ENCODE data around the gene LCOR.

Gene LCOR

GRCh38 chr10:97042716-97043562 lies 210.8 kb downstream of the LCOR start:
- H3K9me3 ChIP-seq (ENCODE audit: control insufficient read depth in 5 of 5, low read length in 5 of 5), result peaks cover 0 to 4% (median 0%) of the 10 kb centered on the region in 5 donors
- peaks cover 0 to 4% (median 3%) of the 10 kb centered on the region in 5 donors for H3K4me1 ChIP-seq (ENCODE audit: control insufficient read depth in 5 of 5, insufficient read depth in 5 of 5, low read length in 5 of 5)
- H3K4me3 ChIP-seq (ENCODE audit: low read depth in 1 of 5, low read length in 5 of 5), result no peak overlapping the region
- no peak overlapping the region for H3K9ac ChIP-seq (ENCODE audit: low read length in 5 of 5)
- no peaks in the 10 kb centered on the region for H3K36me3 ChIP-seq (ENCODE audit: control insufficient read depth in 5 of 5, insufficient read depth in 5 of 5, low read length in 5 of 5)
- H3K27ac ChIP-seq (ENCODE audit: low read depth, low read length), result no peak overlapping the region
- peaks cover 0 to 2% (median 0%) of the 10 kb centered on the region in 5 donors for H3K27me3 ChIP-seq (ENCODE audit: control insufficient read depth in 5 of 5, insufficient read depth in 4 of 5, low read length in 5 of 5)

DNA sequence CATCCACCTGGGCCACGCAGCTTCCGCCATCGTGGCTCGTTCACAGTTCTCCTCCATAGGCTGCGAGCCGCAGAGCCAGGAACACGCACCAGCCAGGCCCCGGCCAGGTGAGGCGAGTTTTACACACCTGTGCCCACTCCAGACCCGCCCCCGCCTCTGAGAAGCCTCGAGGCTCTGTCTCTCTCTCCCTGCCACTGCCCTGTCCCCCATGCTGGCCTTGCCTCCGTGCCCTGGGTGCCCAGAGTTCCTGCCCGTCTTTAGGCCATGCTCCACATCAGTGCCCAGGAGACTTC lies 211.4 kb downstream of the LCOR start:
- Histone ChIP-seq H3K27me3 (ENCODE audit: control insufficient read depth in 5 of 5, insufficient read depth in 4 of 5, low read length in 5 of 5) (peaks cover 0 to 2% (median 0%) of the 10 kb centered on the region in 5 donors), H3K27ac (ENCODE audit: low read depth, low read length) (no peak overlapping the region), H3K36me3 (ENCODE audit: control insufficient read depth in 5 of 5, insufficient read depth in 5 of 5, low read length in 5 of 5) (no peaks in the 10 kb centered on the region), H3K4me1 (ENCODE audit: control insufficient read depth in 5 of 5, insufficient read depth in 5 of 5, low read length in 5 of 5) (no peaks in the 10 kb centered on the region), H3K4me3 (ENCODE audit: low read depth in 1 of 5, low read length in 5 of 5) (no peak overlapping the region), H3K9ac (ENCODE audit: low read length in 5 of 5) (no peak overlapping the region), H3K9me3 (ENCODE audit: control insufficient read depth in 5 of 5, low read length in 5 of 5) (peaks cover 0 to 4% (median 0%) of the 10 kb centered on the region in 5 donors)

Data from subcutaneous abdominal adipose tissue (tissue), 5 donors.